Hepatocyte (in vitro differentiated cells): ENCODE measurements around the gene RBP4. TPM values are rescaled to one million over a fixed set of nuclear protein-coding genes. Genes with fewer than 3 reads are reported as not detected.

ENCODE experiments used
- DNase-seq: peaks from one replicate; pipeline ENCODE4 v3.0.0-alpha.2; 2016; ENCODE audit warnings: low spot score
- H2AFZ ChIP-seq: fragments of 200-600 bp; sonication (generic); 2 replicates; pipeline ENCODE4 v1.6.0; 2016; ENCODE audit warnings: antibody characterized with exemption, mild to moderate bottlenecking
- H3K27ac ChIP-seq: fragments of 200-600 bp; sonication (generic); 2 replicates; pipeline ENCODE4 v1.5.1; 2016; ENCODE audit warnings: mild to moderate bottlenecking
- H3K27me3 ChIP-seq: fragments of 200-600 bp; sonication (generic); 2 replicates; pipeline ENCODE4 v1.6.1; 2016
- H3K36me3 ChIP-seq: fragments of 200-600 bp; sonication (generic); replicated peaks from 2 replicates; pipeline ENCODE4 v1.5.1; 2016; ENCODE audit warnings: low read depth; ENCODE audit not compliant: insufficient read depth
- H3K4me1 ChIP-seq: fragments of 200-600 bp; sonication (generic); 2 replicates; pipeline ENCODE4 v1.5.1; 2016; ENCODE audit warnings: mild to moderate bottlenecking, moderate library complexity; ENCODE audit not compliant: insufficient read depth
- H3K4me2 ChIP-seq: fragments of 200-600 bp; sonication (generic); 2 replicates; pipeline ENCODE4 v1.6.0; 2016
- H3K4me3 ChIP-seq: fragments of 200-600 bp; sonication (generic); 2 replicates; pipeline ENCODE4 v1.5.1; 2016; ENCODE audit warnings: mild to moderate bottlenecking
- H3K79me2 ChIP-seq: fragments of 200-600 bp; sonication (generic); 2 replicates; pipeline ENCODE4 v1.6.0; 2017; ENCODE audit warnings: mild to moderate bottlenecking
- H3K9me2 ChIP-seq: fragments of 200-600 bp; sonication (generic); replicated peaks from 2 replicates; pipeline ENCODE4 v1.6.0; 2017; ENCODE audit warnings: mild to moderate bottlenecking; ENCODE audit not compliant: insufficient read depth
- H3K9me3 ChIP-seq: fragments of 200-600 bp; sonication (generic); 2 replicates; pipeline ENCODE4 v1.5.1; 2016; ENCODE audit warnings: low read depth, mild to moderate bottlenecking
- H4K20me1 ChIP-seq: fragments of 200-600 bp; sonication (generic); 2 replicates; pipeline ENCODE4 v1.6.0; 2016; ENCODE audit warnings: mild to moderate bottlenecking; ENCODE audit not compliant: insufficient read depth, poor library complexity, severe bottlenecking
- EZH2 ChIP-seq: fragments of 200-600 bp; sonication (generic); IDR thresholded peaks from 2 replicates; pipeline ENCODE4 v1.6.1; 2016; ENCODE audit warnings: antibody characterized with exemption, mild to moderate bottlenecking, borderline replicate concordance
- EZH2phosphoT487 ChIP-seq: fragments of 200-600 bp; sonication (generic); IDR thresholded peaks from one replicate; pipeline ENCODE4 v1.6.1; 2018; ENCODE audit warnings: antibody characterized with exemption, mild to moderate bottlenecking, low read depth, moderate library complexity; ENCODE audit not compliant: unreplicated experiment, severe bottlenecking
- whole genome bisulfite sequencing: methylation state at CpG from one replicate; pipeline ENCODE4 v1.1.6; 2016; ENCODE audit warnings: low lambda C conversion rate; ENCODE audit errors: missing lambda C conversion rate; 5-methylcytosine and 5-hydroxymethylcytosine counted together
- polyA plus RNA-seq: library from polyadenylated mRNA; unstranded; fragments of >200 nt; fragmentation: Nextera tagmentation; extraction: Ambion mirVana; gene quantifications from 2 replicates; pipeline ENCODE4 v1.2.1, GENCODE V29; 2016
- total RNA-seq: library from RNA; depleted of rRNA; stranded (reverse); fragments of >200 nt; gene quantifications from 2 replicates; pipeline ENCODE4 v1.2.3, GENCODE V29; 2014
- TF ChIP-seq, protein P1 (sequence below): fragments of 200-600 bp; sonication (generic); IDR thresholded peaks from 2 replicates; pipeline ENCODE4 v1.5.1; 2016; ENCODE audit warnings: antibody characterized with exemption, mild to moderate bottlenecking; ENCODE audit not compliant: poor library complexity

Gene RBP4
- total and polyA plus RNA-seq, 2 experiments from 2014 or later: 494 to 997 TPM

DNA sequence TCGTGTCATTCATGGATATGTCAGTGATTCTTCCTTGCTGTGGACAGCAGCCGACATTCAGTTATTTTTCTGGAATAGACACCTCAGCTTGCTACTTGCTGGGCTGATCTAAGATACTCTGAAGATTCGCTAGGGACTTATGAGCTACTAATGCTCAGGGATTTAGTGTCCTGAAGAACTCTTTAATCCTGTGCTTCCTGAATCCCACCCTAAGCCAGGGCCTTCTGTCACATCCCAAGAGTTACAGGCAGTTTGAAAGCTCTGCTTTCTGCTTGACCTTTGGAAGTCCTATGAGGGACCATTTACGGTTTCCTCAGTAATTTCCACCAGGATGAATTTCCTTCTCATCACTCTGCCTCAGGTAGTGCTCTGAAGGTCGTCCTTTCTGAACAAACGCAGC lies 11.3 kb upstream of the RBP4 start, which contains the start of gene PDE6C:
Gene PDE6C (plus strand): TSS at position 227 of the 400 bp plus-strand sequence. CDS start 189 bp downstream, outside the sequence.
- Histone ChIP-seq H2AFZ (peak within 1 kb of the TSS; percentile 12), H3K79me2 (no peaks in the 10 kb centered on the region), H3K4me2 (peak within 1 kb of the TSS; percentile 25), H3K9me2 (no peaks in the 10 kb centered on the region), H3K4me3 (no peak within 1 kb of the TSS), H3K9me3 (no peaks in the 10 kb centered on the region), H3K27ac (no peak within 1 kb of the TSS), H3K36me3 (no peaks in the 10 kb centered on the region), H3K27me3 (no peaks in the 10 kb centered on the region), H4K20me1 (no peaks in the 10 kb centered on the region), H3K4me1 (peaks cover 11% of the 10 kb centered on the region)
- no peak for DNase-seq
- 64% methylated on average over 6 of the region's 6 CpGs for WGBS
- no peak for TF ChIP-seq EZH2phosphoT487
- TF ChIP-seq, protein P1, sequence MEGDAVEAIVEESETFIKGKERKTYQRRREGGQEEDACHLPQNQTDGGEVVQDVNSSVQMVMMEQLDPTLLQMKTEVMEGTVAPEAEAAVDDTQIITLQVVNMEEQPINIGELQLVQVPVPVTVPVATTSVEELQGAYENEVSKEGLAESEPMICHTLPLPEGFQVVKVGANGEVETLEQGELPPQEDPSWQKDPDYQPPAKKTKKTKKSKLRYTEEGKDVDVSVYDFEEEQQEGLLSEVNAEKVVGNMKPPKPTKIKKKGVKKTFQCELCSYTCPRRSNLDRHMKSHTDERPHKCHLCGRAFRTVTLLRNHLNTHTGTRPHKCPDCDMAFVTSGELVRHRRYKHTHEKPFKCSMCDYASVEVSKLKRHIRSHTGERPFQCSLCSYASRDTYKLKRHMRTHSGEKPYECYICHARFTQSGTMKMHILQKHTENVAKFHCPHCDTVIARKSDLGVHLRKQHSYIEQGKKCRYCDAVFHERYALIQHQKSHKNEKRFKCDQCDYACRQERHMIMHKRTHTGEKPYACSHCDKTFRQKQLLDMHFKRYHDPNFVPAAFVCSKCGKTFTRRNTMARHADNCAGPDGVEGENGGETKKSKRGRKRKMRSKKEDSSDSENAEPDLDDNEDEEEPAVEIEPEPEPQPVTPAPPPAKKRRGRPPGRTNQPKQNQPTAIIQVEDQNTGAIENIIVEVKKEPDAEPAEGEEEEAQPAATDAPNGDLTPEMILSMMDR: no peak
- no peak for TF ChIP-seq EZH2

DNA sequence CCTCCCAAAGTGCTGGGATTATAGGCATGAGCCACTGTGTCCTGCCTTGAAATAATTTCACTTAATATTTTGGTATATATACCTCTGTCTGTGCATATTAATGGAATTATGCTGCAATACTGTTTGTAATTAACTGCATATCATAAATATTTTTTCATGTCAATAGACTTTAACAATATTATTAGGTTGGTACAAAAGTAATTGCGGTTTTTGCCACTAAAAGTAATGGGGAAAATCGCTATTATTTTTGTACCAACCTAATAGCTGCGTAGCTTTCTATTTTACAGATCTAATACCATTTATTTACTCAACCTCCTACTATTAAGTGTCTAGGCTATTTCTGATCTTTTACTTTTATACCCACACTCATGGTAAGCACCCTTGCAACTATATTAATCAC lies 7.4 kb upstream of the RBP4 start:
- H3K4me1 ChIP-seq: peaks cover 11% of the 10 kb centered on the region
- TF ChIP-seq, protein P1: no peak
- no peak for TF ChIP-seq EZH2
- no peak for TF ChIP-seq EZH2phosphoT487
- no peaks in the 10 kb centered on the region for H3K79me2 ChIP-seq
- H3K9me2 ChIP-seq: no peaks in the 10 kb centered on the region
- no peak overlapping the region for H3K27ac ChIP-seq
- no peaks in the 10 kb centered on the region for H3K27me3 ChIP-seq
- no peaks in the 10 kb centered on the region for H3K9me3 ChIP-seq
- H3K4me3 ChIP-seq: no peak overlapping the region
- H4K20me1 ChIP-seq: no peaks in the 10 kb centered on the region
- H2AFZ ChIP-seq: no peak overlapping the region
- no peak overlapping the region for H3K4me2 ChIP-seq
- H3K36me3 ChIP-seq: no peaks in the 10 kb centered on the region
- DNase-seq: no peak
- 94% methylated on average over 3 of the region's 3 CpGs for WGBS

DNA sequence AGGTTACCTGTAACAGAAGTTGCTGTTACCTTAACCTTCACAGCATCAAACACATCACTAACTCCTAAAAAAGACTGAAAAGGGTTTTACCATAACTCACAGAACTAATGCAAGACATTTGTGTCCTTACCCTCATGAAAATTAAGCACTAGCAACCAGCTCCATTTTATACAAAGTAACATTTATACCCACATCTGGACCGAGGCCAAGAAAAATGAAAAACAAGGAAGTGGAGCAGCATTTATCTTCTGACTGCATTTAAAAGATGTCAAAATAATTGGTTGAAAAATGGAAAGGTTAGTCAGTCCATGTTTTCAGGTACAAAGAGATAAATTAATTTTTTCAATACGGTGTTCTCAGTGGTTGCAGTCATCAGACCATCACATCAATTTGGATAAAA lies 3.1 kb upstream of the RBP4 start:
- DNase-seq: no peak
- H3K4me2 ChIP-seq: no peak overlapping the region

More for the DNA sequence above, 3.1 kb upstream of the RBP4 start:
- peaks cover 12% of the 10 kb centered on the region for H3K4me1 ChIP-seq
- no peak overlapping the region for H2AFZ ChIP-seq
- H3K27me3 ChIP-seq: peaks cover 16% of the 10 kb centered on the region
- H3K79me2 ChIP-seq: no peaks in the 10 kb centered on the region
- no peaks in the 10 kb centered on the region for H4K20me1 ChIP-seq
- no peak overlapping the region for H3K4me3 ChIP-seq
- H3K27ac ChIP-seq: no peak overlapping the region
- H3K9me3 ChIP-seq: no peaks in the 10 kb centered on the region
- 89% methylated on average over 2 of the region's 2 CpGs for WGBS
- no peaks in the 10 kb centered on the region for H3K36me3 ChIP-seq
- H3K9me2 ChIP-seq: no peaks in the 10 kb centered on the region
- TF ChIP-seq, protein P1: no peak
- TF ChIP-seq EZH2 (no peak), EZH2phosphoT487 (no peak)
